HCT116 (cell line): Measurements from ENCODE around the gene RAB41. TPM values are rescaled to one million over a fixed set of nuclear protein-coding genes. Genes with fewer than 3 reads are reported as not detected.

Source experiments
- ATAC-seq: fragments of 200-7000 bp; cut with Tn5 transposase; 2 replicates; pipeline ENCODE4 v1.9.1; 2020; ENCODE audit warnings: mild to moderate bottlenecking, moderate library complexity
- BruUV-seq: library from RNA; stranded (reverse); fragments of 400-500 nt; replicated peaks from 2 replicates; lab custom pipeline; 2021; lab: Mats Ljungman, UMichigan
- CTCF ChIA-PET: fragments of 300-600 bp; sonication (Branson Sonifier 250); formaldehyde crosslinking; loops from one replicate; lab custom pipeline; 2021; ENCODE audit warnings: antibody characterized with exemption; lab: Charles Lee
- POLR2A ChIA-PET: fragments of 300-600, 350-600 bp; sonication (Branson Sonifier 250); formaldehyde crosslinking; loops from one replicate; lab custom pipeline; 2021; ENCODE audit warnings: antibody characterized with exemption; lab: Charles Lee
- RAD21 ChIA-PET, 2 experiments: fragments of 300-600 bp; sonication (Branson Sonifier 250); formaldehyde crosslinking; loops; one replicate each; lab custom pipeline; 2023; ENCODE audit warnings: low total read pairs in 2 of 2; ENCODE audit not compliant: uncharacterized antibody in 2 of 2, unreplicated experiment in 2 of 2, low non-redundant PET in 1 of 2; lab: Charles Lee
- DNase-seq: peaks from one replicate; pipeline ENCODE4 v3.0.0-alpha.2; 2010; ENCODE audit warnings: low read depth, low spot score
- H2AFZ ChIP-seq: fragments of 200-600 bp; shearing (Covaris generic), sonication (generic); 2 replicates; pipeline ENCODE4 v1.6.1; 2017; ENCODE audit warnings: low read depth, mixed run types, mixed read lengths, antibody characterized with exemption, low read length; ENCODE audit not compliant: poor library complexity, severe bottlenecking
- H3K27ac ChIP-seq: 2 replicates; pipeline ENCODE4 v1.5.1; 2012; ENCODE audit warnings: low read depth, low read length
- H3K27me3 ChIP-seq: fragments of 200-600 bp; sonication (generic); 2 replicates; pipeline ENCODE4 v1.6.1; 2016; ENCODE audit warnings: mixed run types, low read length, mixed read lengths; ENCODE audit not compliant: insufficient read depth
- H3K36me3 ChIP-seq, 2 experiments: fragments of 200-500 bp in 1 of 2; fragments of 200-600 bp in 1 of 2; sonication (Bioruptor generic) in 1 of 2; sonication (generic) in 1 of 2; 2 replicates each; pipeline versions ENCODE4 v1.5.1 to v1.6.1; 2014 to 2016; ENCODE audit warnings: low read length in 2 of 2, inconsistent platforms in 1 of 2, mixed read lengths in 1 of 2, mixed run types in 1 of 2; ENCODE audit not compliant: insufficient read depth in 2 of 2, control insufficient read depth in 1 of 2
- H3K4me1 ChIP-seq, 2 experiments: fragments of 200-600 bp in 1 of 2; sonication (generic) in 1 of 2; 2 replicates each; pipeline versions ENCODE4 v1.5.1 to v1.6.1; 2012 to 2017; ENCODE audit warnings: low read length in 2 of 2, inconsistent platforms in 1 of 2, mild to moderate bottlenecking in 1 of 2, mixed read lengths in 1 of 2, mixed run types in 1 of 2, moderate library complexity in 1 of 2; ENCODE audit not compliant: insufficient read depth in 2 of 2, control insufficient read depth in 1 of 2
- H3K4me2 ChIP-seq: fragments of 200-600 bp; sonication (generic); 2 replicates; pipeline ENCODE4 v1.6.1; 2017; ENCODE audit warnings: mixed run types, low read length, mixed read lengths
- H3K4me3 ChIP-seq, 2 experiments: fragments of 200-600 bp in 1 of 2; sonication (generic) in 1 of 2; replicated peaks in 1 of 2; 2 replicates each; pipeline ENCODE4 v1.5.1; 2011 to 2016; ENCODE audit warnings: low read length in 2 of 2, control low read depth in 1 of 2, low read depth in 1 of 2, mild to moderate bottlenecking in 1 of 2, mixed read lengths in 1 of 2, mixed run types in 1 of 2
- H3K79me2 ChIP-seq: fragments of 200-600 bp; sonication (generic); 2 replicates; pipeline ENCODE4 v1.6.1; 2017; ENCODE audit warnings: mild to moderate bottlenecking, mixed run types, low read length, moderate library complexity, mixed read lengths; ENCODE audit not compliant: insufficient read depth
- H3K9ac ChIP-seq: fragments of 200-600 bp; sonication (generic); 2 replicates; pipeline ENCODE4 v1.6.1; 2016; ENCODE audit warnings: low read length, mixed read lengths
- H3K9me2 ChIP-seq: fragments of 200-600 bp; sonication (generic), shearing (Covaris generic); 2 replicates; pipeline ENCODE4 v1.6.1; 2017; ENCODE audit warnings: mixed run types, mild to moderate bottlenecking, moderate library complexity; ENCODE audit not compliant: insufficient read depth
- H3K9me3 ChIP-seq, 2 experiments: fragments of 200-500 bp in 1 of 2; fragments of 200-600 bp in 1 of 2; sonication (Bioruptor generic) in 1 of 2; sonication (generic) in 1 of 2; 2 replicates each; pipeline ENCODE4 v1.6.1; 2014 to 2017; ENCODE audit warnings: low read length in 2 of 2, mixed read lengths in 2 of 2, inconsistent platforms in 1 of 2, low read depth in 1 of 2, mild to moderate bottlenecking in 1 of 2, mixed run types in 1 of 2, moderate library complexity in 1 of 2; ENCODE audit not compliant: control insufficient read depth in 1 of 2, insufficient read depth in 1 of 2
- H4K20me1 ChIP-seq: fragments of 200-600 bp; sonication (generic), shearing (Covaris generic); 2 replicates; pipeline ENCODE4 v1.6.1; 2017; ENCODE audit warnings: mixed run types, mild to moderate bottlenecking, moderate library complexity; ENCODE audit not compliant: insufficient read depth
- CBX3 ChIP-seq: IDR thresholded peaks from 2 replicates; pipeline ENCODE4 v1.6.1; 2012; ENCODE audit warnings: low read depth
- EZH2phosphoT487 ChIP-seq: fragments of 200-600 bp; IDR thresholded peaks from 2 replicates; pipeline ENCODE4 v1.6.1; 2018; ENCODE audit warnings: antibody characterized with exemption, borderline replicate concordance
- FOSL1 ChIP-seq: IDR thresholded peaks from 2 replicates; pipeline ENCODE4 v1.6.1; 2012; ENCODE audit warnings: low read depth
- POLR2A ChIP-seq: IDR thresholded peaks from 2 replicates; pipeline ENCODE4 v1.7.0; 2011; ENCODE audit warnings: borderline replicate concordance; ENCODE audit not compliant: insufficient read depth, insufficient read length; ENCODE audit errors: extremely low read depth
- POLR2AphosphoS5 ChIP-seq: IDR thresholded peaks from 2 replicates; pipeline ENCODE4 v1.6.1; 2011; ENCODE audit warnings: mild to moderate bottlenecking, low read depth, low read length, moderate library complexity
- SP1 ChIP-seq: IDR thresholded peaks from 2 replicates; pipeline ENCODE4 v1.6.1; 2012; ENCODE audit warnings: low read depth
- ZFX ChIP-seq: fragments of 450-650 bp; IDR thresholded peaks from 2 replicates; pipeline ENCODE4 v1.6.1; 2017
- ZNF274 ChIP-seq: fragments of 200-500 bp; sonication (Bioruptor generic); IDR thresholded peaks from 2 replicates; pipeline ENCODE4 v1.6.1; 2014; ENCODE audit warnings: mild to moderate bottlenecking, low read depth, low read length, inconsistent platforms
- intact Hi-C: fragments of 100-400 bp; cut with micrococcal nuclease; formaldehyde crosslinking; loops from 2 replicates; pipeline ENCODE4 v1.10.0; 2022
- total RNA-seq: library from RNA; stranded (reverse); gene quantifications from one replicate; pipeline ENCODE4 v1.2.1, GENCODE V29; 2021; ENCODE audit not compliant: unreplicated experiment
- TF ChIP-seq, protein P1 (sequence below), 3 experiments: fragments of 200-600 bp in 1 of 3; sonication (generic) in 1 of 3; IDR thresholded peaks in 2 of 3; conservative IDR thresholded peaks in 1 of 3; 2 replicates each; pipeline ENCODE4 v1.5.1; 2012 to 2017; ENCODE audit warnings: low read depth in 2 of 3, low read length in 2 of 3, antibody characterized with exemption in 1 of 3, borderline replicate concordance in 1 of 3, control low read depth in 1 of 3, mild to moderate bottlenecking in 1 of 3, mixed read lengths in 1 of 3, mixed run types in 1 of 3, moderate library complexity in 1 of 3; ENCODE audit not compliant: insufficient read depth in 1 of 3

The RAB41 gene
- total RNA-seq, 1 experiment from 2014 or later, result not detected

GRCh38 chrX:70247252-70247651 lies 34.7 kb upstream of the RAB41 start (continued):
- TF ChIP-seq POLR2AphosphoS5, result no peak
- no peak for TF ChIP-seq EZH2phosphoT487
- TF ChIP-seq, protein P1, sequence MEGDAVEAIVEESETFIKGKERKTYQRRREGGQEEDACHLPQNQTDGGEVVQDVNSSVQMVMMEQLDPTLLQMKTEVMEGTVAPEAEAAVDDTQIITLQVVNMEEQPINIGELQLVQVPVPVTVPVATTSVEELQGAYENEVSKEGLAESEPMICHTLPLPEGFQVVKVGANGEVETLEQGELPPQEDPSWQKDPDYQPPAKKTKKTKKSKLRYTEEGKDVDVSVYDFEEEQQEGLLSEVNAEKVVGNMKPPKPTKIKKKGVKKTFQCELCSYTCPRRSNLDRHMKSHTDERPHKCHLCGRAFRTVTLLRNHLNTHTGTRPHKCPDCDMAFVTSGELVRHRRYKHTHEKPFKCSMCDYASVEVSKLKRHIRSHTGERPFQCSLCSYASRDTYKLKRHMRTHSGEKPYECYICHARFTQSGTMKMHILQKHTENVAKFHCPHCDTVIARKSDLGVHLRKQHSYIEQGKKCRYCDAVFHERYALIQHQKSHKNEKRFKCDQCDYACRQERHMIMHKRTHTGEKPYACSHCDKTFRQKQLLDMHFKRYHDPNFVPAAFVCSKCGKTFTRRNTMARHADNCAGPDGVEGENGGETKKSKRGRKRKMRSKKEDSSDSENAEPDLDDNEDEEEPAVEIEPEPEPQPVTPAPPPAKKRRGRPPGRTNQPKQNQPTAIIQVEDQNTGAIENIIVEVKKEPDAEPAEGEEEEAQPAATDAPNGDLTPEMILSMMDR (IDR thresholded peaks at IDR 0.05 in 2 of 3, conservative IDR thresholded peaks at IDR 0.05 in 1 of 3; ENCODE audit: borderline replicate concordance in 1 of 3, insufficient read depth in 1 of 3, low read depth in 2 of 3, low read length in 2 of 3), result no peak

DNA sequence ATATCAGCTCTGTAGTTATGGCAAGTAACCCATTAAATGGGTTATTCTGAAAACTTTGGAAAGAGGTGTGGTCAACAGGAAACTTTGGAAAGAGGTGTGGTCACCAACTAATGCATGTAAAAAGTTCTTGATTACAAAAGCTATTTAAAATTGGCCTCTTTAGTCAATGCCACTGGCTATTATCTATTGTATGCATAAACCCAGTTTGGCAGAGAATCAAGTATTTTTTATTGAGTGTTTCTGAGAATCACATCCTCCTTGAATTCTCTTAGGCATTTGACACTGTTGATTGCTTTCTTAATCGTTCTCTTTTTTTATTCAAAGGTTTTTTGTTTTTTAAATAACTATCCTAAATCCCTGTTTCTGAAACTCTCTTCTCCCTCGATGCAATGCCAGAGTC lies 29.5 kb upstream of the RAB41 start:
- no peaks in the 10 kb centered on the region for H3K27me3 ChIP-seq
- intact Hi-C loops, result no loop called here
- no TSS peak for BruUV-seq
- H3K79me2 ChIP-seq, result no peaks in the 10 kb centered on the region
- H3K27ac ChIP-seq, result no peak overlapping the region
- RAD21 ChIA-PET, result no interaction called here
- no peak overlapping the region for H3K9ac ChIP-seq
- no peaks in the 10 kb centered on the region for H4K20me1 ChIP-seq
- DNase-seq (no peak), ATAC-seq (no peak)
- peaks cover 16 to 46% of the 10 kb centered on the region in 2 experiments for H3K4me1 ChIP-seq
- no peaks in the 10 kb centered on the region for H3K9me3 ChIP-seq
- CTCF ChIA-PET, result no interaction called here
- H2AFZ ChIP-seq, result no peak overlapping the region
- TF ChIP-seq EZH2phosphoT487 (no peak), CBX3 (no peak), SP1 (no peak), FOSL1 (no peak), ZFX (no peak), POLR2A (no peak), ZNF274 (no peak)
- TF ChIP-seq, all 23 proteins: peak for 0
- POLR2A ChIA-PET, result no interaction called here
- Histone ChIP-seq H3K36me3 (no peaks in the 10 kb centered on the region), H3K4me3 (no peak overlapping the region), H3K9me2 (no peaks in the 10 kb centered on the region), H3K4me2 (no peak overlapping the region)
